ENCODE results near the gene PLAC8L1.

- no peak for TF ChIP-seq TCF12 (IDR thresholded peaks at IDR 0.05; ENCODE audit: low read depth, low read length)
- TF ChIP-seq ATF2 (IDR thresholded peaks at IDR 0.05; ENCODE audit: low read length): no peak
- no peak for TF ChIP-seq CEBPB (IDR thresholded peaks at IDR 0.05; ENCODE audit: low read depth, low read length)
- no peak for TF ChIP-seq RAD21 (IDR thresholded peaks at IDR 0.05 in 1 of 2, conservative IDR thresholded peaks at IDR 0.05 in 1 of 2; ENCODE audit: low read depth in 2 of 2, low read length in 2 of 2)
- TF ChIP-seq POLR2A (IDR thresholded peaks at IDR 0.05; ENCODE audit: control extremely low read depth in 1 of 2, low read depth in 2 of 2, low read length in 2 of 2): no peak
- TF ChIP-seq CTCF (IDR thresholded peaks at IDR 0.05; ENCODE audit: control extremely low read depth in 1 of 3, insufficient read depth in 1 of 3, low read depth in 1 of 3, low read length in 3 of 3): no peak
Observed at GRCh38 chr5:146126068-146126467, 20.7 kb upstream of the PLAC8L1 start.

Measured in H1 (cell line).